22Rv1 (cell line): ENCODE measurements around the gene WDR64.

Source experiments
- H3K27ac ChIP-seq: fragments of 450-650 bp; 2 replicates; pipeline ENCODE4 v1.5.1; 2017
- ZFX ChIP-seq: fragments of 450-650 bp; IDR thresholded peaks from 2 replicates; pipeline ENCODE4 v1.6.1; 2017; ENCODE audit warnings: antibody characterized with exemption, borderline replicate concordance
- TF ChIP-seq, protein P1 (sequence below): fragments of 450-650 bp; IDR thresholded peaks from 2 replicates; pipeline ENCODE4 v1.5.1; 2017; ENCODE audit warnings: mild to moderate bottlenecking

Gene WDR64

GRCh38 chr1:241644259-241644658 lies 7.8 kb upstream of the WDR64 start:
- TF ChIP-seq, protein P1, sequence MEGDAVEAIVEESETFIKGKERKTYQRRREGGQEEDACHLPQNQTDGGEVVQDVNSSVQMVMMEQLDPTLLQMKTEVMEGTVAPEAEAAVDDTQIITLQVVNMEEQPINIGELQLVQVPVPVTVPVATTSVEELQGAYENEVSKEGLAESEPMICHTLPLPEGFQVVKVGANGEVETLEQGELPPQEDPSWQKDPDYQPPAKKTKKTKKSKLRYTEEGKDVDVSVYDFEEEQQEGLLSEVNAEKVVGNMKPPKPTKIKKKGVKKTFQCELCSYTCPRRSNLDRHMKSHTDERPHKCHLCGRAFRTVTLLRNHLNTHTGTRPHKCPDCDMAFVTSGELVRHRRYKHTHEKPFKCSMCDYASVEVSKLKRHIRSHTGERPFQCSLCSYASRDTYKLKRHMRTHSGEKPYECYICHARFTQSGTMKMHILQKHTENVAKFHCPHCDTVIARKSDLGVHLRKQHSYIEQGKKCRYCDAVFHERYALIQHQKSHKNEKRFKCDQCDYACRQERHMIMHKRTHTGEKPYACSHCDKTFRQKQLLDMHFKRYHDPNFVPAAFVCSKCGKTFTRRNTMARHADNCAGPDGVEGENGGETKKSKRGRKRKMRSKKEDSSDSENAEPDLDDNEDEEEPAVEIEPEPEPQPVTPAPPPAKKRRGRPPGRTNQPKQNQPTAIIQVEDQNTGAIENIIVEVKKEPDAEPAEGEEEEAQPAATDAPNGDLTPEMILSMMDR: no peak
- TF ChIP-seq ZFX: no peak
- no peak overlapping the region for H3K27ac ChIP-seq

GRCh38 chr1:241645199-241645598 lies 6.9 kb upstream of the WDR64 start:
- no peak overlapping the region for H3K27ac ChIP-seq
- TF ChIP-seq, protein P1: no peak
- TF ChIP-seq ZFX: no peak

DNA sequence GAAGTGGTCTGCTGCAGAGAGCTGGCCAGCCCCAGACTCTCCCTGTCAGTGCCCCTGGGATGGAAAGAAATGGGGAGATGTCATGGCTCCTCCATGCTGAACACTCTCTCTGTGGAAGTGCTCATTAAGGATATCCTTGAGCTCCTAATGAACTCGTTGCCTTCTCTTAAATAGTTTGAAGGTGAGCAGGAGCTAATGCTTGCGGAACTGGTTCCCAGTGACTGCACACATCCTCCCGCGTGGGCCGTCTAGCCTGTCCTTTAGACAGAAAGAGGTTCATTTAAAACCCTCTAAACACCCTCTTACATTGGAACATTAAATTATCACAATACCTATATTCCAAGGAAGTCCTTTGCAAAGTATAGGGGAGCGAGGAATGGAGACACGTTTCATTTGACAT lies 5.9 kb upstream of the WDR64 start:
- TF ChIP-seq ZFX: no peak
- TF ChIP-seq, protein P1: no peak

DNA sequence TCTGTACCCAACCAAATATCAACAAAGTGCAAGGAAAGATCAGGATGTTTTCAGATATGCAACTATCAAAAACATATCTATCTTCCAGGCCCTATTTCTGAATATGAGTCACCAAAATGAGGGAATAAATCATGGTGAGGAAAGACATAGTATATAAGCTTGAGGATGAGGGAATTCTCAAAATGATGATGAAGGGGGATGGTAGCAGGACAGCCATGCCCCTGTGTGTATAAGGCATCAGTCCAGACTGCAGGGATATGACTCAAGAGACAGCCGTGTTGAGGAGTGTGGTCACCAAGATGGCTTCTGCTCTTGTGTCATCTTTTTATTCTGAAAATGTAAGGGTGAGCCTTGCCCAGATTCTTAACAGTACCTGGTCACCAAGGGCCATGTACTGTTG lies 4.4 kb upstream of the WDR64 start:
- TF ChIP-seq, protein P1: no peak
- TF ChIP-seq ZFX: no peak

More for the DNA sequence above, 5.9 kb upstream of the WDR64 start:
- H3K27ac ChIP-seq: no peak overlapping the region

GRCh38 chr1:241648159-241648558 lies 3.9 kb upstream of the WDR64 start:
- TF ChIP-seq, protein P1: no peak
- no peak for TF ChIP-seq ZFX
- H3K27ac ChIP-seq: no peak overlapping the region

More for the DNA sequence above, 4.4 kb upstream of the WDR64 start:
- H3K27ac ChIP-seq: no peak overlapping the region

- no peak overlapping the region for H3K27ac ChIP-seq
- TF ChIP-seq, protein P1: no peak
- TF ChIP-seq ZFX: no peak
Observed at GRCh38 chr1:241654019-241654418, 1.9 kb downstream of the WDR64 start.

DNA sequence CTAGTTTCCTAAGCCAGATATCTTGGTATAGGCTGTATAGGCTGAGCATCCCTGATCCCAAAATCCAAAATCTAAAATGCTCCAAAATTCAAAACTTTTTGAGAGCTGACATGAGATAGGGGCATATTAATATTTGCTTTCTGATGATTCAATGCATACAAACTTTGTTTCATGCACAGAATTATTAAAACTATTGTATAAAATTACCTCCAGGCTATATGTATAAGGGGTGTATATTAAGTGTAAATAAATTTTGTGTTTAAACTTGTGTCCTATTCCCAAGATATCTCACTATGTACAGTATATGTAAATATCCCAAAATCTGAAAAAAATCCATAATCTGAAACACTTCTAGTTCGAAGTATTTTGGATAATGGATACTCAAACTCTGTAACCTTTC lies 2.6 kb downstream of the WDR64 start:
- H3K27ac ChIP-seq: no peak overlapping the region
- TF ChIP-seq, protein P1: no peak
- TF ChIP-seq ZFX: no peak
